ENCODE measurements around the gene INPP5A. TPM values are rescaled to one million over a fixed set of nuclear protein-coding genes. Genes with fewer than 3 reads are reported as not detected.

INPP5A gene
- total RNA-seq, 1 experiment from 2014 or later = 22.6 TPM

DNA sequence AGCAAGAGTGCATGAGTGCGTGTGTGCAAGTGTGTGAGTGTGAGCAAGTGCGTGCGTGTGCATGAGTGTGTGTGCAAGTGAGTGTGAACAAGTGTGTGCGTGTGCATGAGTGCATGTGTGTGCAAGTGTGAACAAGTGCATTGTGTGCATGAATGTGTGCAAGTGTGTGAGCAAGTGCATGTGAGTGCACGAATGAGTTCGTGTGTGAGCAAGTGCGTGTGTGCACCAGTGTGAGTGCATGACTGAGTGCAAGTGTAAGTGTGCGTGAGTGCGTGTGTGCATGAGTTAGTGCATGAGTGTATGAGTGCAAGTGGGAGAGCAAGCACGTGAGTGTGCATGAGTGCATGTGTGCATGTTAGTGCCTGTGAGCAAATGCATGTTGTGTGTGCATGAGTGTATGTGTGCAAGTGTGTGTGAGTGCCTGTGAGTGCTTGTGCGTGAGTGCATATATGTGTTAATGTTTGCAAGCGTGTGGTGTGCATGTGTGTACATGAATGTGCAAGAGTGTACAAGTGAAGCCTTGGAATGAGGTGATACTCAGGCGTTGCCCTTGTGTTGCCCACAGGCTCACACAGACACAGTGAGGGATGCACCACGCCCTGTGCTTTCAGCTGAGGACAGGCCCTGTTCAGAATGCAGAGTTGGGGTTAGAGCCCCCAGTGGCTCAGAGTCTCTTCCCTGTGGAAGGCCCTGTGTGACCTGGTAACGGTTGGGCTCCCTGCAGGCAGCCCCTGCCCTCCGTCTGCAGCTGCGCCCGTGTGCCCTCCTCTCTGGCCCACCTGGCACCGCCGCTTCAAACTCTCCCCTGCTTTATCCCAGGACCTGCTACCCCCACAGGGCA lies 151.2 kb downstream of the INPP5A start:
- Histone ChIP-seq H3K9ac (ENCODE audit: low read length) (no peak overlapping the region), H3F3A (ENCODE audit: low read length, unreplicated experiment) (peaks cover 8% of the 10 kb centered on the region), H2AFZ (ENCODE audit: low read length) (no peak overlapping the region), H3K27me3 (ENCODE audit: low read length) (no peaks in the 10 kb centered on the region), H3K4me1 (ENCODE audit: insufficient read depth, low read length) (peaks cover 27% of the 10 kb centered on the region), H4K20me1 (ENCODE audit: low read length) (no peaks in the 10 kb centered on the region), H3K36me3 (ENCODE audit: low read depth, low read length) (0 out of 2 replicates have a peak, but pooled peaks cover 6% of the 10 kb centered on the region), H3K9me2 (replicated peaks; ENCODE audit: low read length) (no peaks in the 10 kb centered on the region), H3K4me3 (ENCODE audit: low read length) (no peak overlapping the region), H3K27ac (ENCODE audit: low read length) (no peak overlapping the region), H3K9me3 (ENCODE audit: low read length) (no peaks in the 10 kb centered on the region), H3K79me2 (ENCODE audit: low read length) (peaks cover 56% of the 10 kb centered on the region), H3K4me2 (ENCODE audit: low read length) (no peak overlapping the region)
- POLR2A ChIA-PET (ENCODE audit: unreplicated experiment) = no interaction called here
- BruUV-seq (replicated peaks) = no TSS peak
- CTCF ChIA-PET = no interaction called here
- intact Hi-C loops (cut with micrococcal nuclease) = loop anchor here (5.0 kb wide), 1 partner anchor 36 kb away; no protein-coding TSS in a partner anchor
- DNase-seq (no peak), ATAC-seq (no peak)
- TF ChIP-seq EZH2phosphoT487 (IDR thresholded peaks at IDR 0.05; ENCODE audit: borderline replicate concordance, low read length) (no peak), EZH2 (IDR thresholded peaks at IDR 0.05; ENCODE audit: low read length, unreplicated experiment) (no peak)
- TF ChIP-seq, protein P1, sequence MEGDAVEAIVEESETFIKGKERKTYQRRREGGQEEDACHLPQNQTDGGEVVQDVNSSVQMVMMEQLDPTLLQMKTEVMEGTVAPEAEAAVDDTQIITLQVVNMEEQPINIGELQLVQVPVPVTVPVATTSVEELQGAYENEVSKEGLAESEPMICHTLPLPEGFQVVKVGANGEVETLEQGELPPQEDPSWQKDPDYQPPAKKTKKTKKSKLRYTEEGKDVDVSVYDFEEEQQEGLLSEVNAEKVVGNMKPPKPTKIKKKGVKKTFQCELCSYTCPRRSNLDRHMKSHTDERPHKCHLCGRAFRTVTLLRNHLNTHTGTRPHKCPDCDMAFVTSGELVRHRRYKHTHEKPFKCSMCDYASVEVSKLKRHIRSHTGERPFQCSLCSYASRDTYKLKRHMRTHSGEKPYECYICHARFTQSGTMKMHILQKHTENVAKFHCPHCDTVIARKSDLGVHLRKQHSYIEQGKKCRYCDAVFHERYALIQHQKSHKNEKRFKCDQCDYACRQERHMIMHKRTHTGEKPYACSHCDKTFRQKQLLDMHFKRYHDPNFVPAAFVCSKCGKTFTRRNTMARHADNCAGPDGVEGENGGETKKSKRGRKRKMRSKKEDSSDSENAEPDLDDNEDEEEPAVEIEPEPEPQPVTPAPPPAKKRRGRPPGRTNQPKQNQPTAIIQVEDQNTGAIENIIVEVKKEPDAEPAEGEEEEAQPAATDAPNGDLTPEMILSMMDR (conservative IDR thresholded peaks at IDR 0.05; ENCODE audit: low read depth, low read length) = no peak

DNA sequence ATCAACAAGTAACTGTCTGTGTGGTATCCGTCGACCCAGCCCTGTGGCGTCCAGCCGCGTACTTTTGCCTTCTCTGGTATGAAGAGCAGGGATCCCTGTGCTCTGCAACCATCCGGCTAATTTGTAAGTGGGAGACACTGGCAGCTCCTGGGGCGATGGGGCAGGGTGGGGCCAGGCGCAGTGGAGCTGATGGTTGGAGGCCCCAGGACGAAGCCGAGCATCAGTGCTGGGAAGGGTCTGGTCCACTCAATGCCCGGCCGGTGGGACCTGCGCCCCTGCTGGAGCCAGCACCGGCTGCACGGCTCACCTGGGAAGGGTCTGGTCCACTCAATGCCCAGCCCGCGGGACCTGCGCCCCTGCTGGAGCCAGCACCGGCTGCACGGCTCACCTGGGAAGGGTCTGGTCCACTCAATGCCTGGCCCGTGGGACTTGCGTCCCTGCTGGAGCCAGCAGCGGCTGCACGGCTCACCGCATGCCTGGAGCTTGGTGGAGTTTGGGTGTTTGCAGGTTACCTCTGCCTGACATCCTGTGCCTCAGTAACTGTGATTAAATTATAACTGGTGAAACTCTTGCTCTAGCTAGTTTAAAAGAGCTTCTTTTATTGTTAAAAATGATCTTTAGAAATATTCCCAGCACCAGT lies 152.3 kb downstream of the INPP5A start:
- H3K4me3 ChIP-seq (ENCODE audit: low read length) = no peak overlapping the region
- CTCF ChIA-PET = no interaction called here
- no peaks in the 10 kb centered on the region for H4K20me1 ChIP-seq (ENCODE audit: low read length)
- H2AFZ ChIP-seq (ENCODE audit: low read length) = no peak overlapping the region
- peaks cover 17% of the 10 kb centered on the region for H3K4me1 ChIP-seq (ENCODE audit: insufficient read depth, low read length)
- DNase-seq = no peak
- H3F3A ChIP-seq (ENCODE audit: low read length, unreplicated experiment) = peaks cover 4% of the 10 kb centered on the region
- H3K9me3 ChIP-seq (ENCODE audit: low read length) = no peaks in the 10 kb centered on the region
- no peak overlapping the region for H3K27ac ChIP-seq (ENCODE audit: low read length)
- H3K4me2 ChIP-seq (ENCODE audit: low read length) = no peak overlapping the region
- BruUV-seq (replicated peaks) = no TSS peak
- no peaks in the 10 kb centered on the region for H3K27me3 ChIP-seq (ENCODE audit: low read length)
- intact Hi-C loops (cut with micrococcal nuclease) = loop anchor here (5.0 kb wide), 1 partner anchor 38 kb away; no protein-coding TSS in a partner anchor
- H3K9me2 ChIP-seq (replicated peaks; ENCODE audit: low read length) = no peaks in the 10 kb centered on the region
- TF ChIP-seq, protein P1 (conservative IDR thresholded peaks at IDR 0.05; ENCODE audit: low read depth, low read length) = no peak
- TF ChIP-seq EZH2phosphoT487 (IDR thresholded peaks at IDR 0.05; ENCODE audit: borderline replicate concordance, low read length) (no peak), EZH2 (IDR thresholded peaks at IDR 0.05; ENCODE audit: low read length, unreplicated experiment) (no peak)
- 0 out of 2 replicates have a peak, but pooled peaks cover 6% of the 10 kb centered on the region for H3K36me3 ChIP-seq (ENCODE audit: low read depth, low read length)
- H3K9ac ChIP-seq (ENCODE audit: low read length) = no peak overlapping the region
- POLR2A ChIA-PET (ENCODE audit: unreplicated experiment) = interaction anchor here (0.6 kb wide), 1 partner anchor 24 kb away, joined by 5 read pairs; no protein-coding TSS in a partner anchor
- peaks cover 51% of the 10 kb centered on the region for H3K79me2 ChIP-seq (ENCODE audit: low read length)
- no peak for ATAC-seq

Data from PC-3 (cell line).